Upper lobe of left lung (tissue), 4 donors: Measurements from ENCODE around the gene RDH13.

ENCODE experiments used
- POLR2A ChIP-seq, 4 donors: fragments of 450-650 bp; IDR thresholded peaks; one replicate each; pipeline ENCODE4 v1.5.1; 2016 to 2017; ENCODE audit warnings: antibody characterized with exemption in 4 of 4, mild to moderate bottlenecking in 2 of 4
- TF ChIP-seq, protein P1 (sequence below), 6 experiments: fragments of 450-650 bp in 4 of 6; fragments of 200-600 bp in 2 of 6; sonication (generic) in 2 of 6; IDR thresholded peaks; one replicate each; pipeline ENCODE4 v1.5.1; 2016 to 2019; ENCODE audit warnings: antibody characterized with exemption in 6 of 6

DNA sequence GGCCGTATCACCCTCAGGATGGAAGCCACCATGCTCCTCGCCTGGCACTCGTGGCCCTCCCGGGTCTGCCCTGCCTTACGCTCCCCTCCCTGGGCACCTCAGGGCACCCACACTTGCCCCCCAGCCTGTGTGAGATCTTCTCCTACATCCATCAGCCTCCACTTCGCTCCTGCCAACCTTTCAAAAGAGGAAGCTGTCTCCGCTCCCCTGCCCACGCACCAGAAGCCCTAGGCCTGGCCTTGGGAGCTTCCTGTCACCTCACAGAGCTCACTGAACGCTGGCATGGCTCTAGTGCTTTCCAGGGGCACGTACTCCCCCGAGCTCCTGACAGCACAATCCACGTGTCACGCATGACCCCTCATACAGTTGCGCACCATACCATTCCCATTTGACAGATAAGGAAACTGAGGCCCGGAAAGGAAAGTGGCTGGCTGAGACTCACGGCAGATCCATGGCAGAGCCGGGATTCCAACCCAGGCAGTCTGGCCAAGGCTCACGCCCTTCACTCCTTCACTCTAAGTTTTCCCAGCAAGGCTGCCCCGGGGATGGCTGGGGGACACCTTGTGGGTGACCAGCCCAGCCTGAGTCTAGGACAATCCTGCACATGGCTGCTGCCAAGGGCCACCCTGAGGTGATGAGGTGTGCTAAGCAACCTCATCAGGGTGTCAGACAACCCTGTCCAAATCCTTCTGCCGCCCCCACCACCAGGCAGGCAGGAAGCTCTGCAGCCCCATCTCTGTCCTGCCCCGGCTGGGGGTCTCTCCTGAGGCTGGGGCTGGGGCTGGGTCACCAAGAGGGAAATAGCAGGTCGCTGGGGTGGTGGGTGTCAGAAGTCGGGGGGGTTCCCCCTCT lies 35.1 kb upstream of the RDH13 start:
- TF ChIP-seq, protein P1, sequence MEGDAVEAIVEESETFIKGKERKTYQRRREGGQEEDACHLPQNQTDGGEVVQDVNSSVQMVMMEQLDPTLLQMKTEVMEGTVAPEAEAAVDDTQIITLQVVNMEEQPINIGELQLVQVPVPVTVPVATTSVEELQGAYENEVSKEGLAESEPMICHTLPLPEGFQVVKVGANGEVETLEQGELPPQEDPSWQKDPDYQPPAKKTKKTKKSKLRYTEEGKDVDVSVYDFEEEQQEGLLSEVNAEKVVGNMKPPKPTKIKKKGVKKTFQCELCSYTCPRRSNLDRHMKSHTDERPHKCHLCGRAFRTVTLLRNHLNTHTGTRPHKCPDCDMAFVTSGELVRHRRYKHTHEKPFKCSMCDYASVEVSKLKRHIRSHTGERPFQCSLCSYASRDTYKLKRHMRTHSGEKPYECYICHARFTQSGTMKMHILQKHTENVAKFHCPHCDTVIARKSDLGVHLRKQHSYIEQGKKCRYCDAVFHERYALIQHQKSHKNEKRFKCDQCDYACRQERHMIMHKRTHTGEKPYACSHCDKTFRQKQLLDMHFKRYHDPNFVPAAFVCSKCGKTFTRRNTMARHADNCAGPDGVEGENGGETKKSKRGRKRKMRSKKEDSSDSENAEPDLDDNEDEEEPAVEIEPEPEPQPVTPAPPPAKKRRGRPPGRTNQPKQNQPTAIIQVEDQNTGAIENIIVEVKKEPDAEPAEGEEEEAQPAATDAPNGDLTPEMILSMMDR (IDR thresholded peaks at IDR 0.05): no peak
- no peak for TF ChIP-seq POLR2A (IDR thresholded peaks at IDR 0.05)
